Stimulated activated CD8-positive, alpha-beta memory T cell treated with anti-CD3 and anti-CD28 coated beads, Interleukin-12 subunit alpha, Interleukin-12 subunit beta, amount 100 ng/mL, for 4 hours (primary cell): Measurements from ENCODE around the gene MCM7.

Experiments used
- DNase-seq: peaks from one replicate; pipeline ENCODE4 v3.0.0-alpha.2; 2020; ENCODE audit warnings: low read depth

MCM7 gene

DNA sequence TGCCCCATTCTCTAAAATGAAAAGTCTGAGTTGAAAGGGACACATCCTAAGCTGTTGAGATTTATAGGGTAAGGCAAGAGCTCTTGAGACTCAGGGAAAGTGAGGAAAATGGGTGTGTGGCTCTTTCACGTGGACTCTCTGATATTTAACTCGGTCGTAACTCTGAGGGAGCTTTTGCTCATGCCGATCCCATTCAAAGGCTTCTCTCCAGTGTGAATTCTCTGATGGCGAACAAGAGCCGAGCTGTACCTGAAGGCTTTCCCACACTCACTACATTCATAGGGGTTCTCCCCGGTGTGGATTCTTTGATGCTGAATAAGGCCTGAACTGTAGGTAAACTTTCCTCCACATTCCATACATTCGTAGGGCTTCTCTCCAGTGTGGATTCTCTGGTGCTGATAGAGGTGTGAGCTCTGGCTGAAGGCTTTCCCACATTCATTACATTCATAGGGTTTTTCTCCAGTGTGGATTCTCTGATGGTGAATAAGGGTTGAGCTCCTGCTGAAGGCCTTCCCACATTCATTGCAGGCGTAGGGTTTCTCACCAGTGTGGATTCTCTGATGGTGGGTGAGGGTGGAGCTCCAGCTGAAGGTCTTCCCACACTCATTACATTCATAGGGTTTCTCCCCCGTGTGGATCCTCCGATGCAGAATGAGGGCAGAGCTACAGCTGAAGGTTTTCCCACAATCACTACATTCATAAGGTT, 30.0 kb downstream of the MCM7 start:
- no peak for DNase-seq

GRCh38 chr7:100069991-100070390, 31.2 kb downstream of the MCM7 start:
- no peak for DNase-seq

DNA sequence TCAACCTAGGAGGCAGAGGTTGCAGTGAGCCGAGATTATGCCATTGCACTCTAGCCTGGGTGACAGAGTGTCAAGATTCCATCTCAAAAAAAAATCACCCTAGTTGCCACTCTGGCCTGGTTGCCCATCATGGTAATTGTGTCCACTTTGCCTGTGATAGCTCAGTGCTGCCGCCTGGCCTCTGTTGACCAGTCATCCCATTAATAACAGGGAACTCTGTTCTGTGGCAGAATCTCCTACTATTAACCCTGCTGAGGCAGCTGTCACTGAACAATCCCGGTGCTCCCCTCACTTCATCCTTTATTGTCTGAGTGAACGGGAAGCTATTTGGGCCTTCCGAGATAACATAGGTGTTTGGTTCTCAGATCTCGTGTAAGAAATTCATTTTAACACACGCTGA, 34.2 kb downstream of the MCM7 start:
- DNase-seq: no peak

GRCh38 chr7:100065452-100066186, 35.6 kb downstream of the MCM7 start:
- no peak for DNase-seq

GRCh38 chr7:100064162-100064561, 37.0 kb downstream of the MCM7 start:
- no peak for DNase-seq

- no peak for DNase-seq
Observed at GRCh38 chr7:100063376-100063775, 37.8 kb downstream of the MCM7 start.

DNA sequence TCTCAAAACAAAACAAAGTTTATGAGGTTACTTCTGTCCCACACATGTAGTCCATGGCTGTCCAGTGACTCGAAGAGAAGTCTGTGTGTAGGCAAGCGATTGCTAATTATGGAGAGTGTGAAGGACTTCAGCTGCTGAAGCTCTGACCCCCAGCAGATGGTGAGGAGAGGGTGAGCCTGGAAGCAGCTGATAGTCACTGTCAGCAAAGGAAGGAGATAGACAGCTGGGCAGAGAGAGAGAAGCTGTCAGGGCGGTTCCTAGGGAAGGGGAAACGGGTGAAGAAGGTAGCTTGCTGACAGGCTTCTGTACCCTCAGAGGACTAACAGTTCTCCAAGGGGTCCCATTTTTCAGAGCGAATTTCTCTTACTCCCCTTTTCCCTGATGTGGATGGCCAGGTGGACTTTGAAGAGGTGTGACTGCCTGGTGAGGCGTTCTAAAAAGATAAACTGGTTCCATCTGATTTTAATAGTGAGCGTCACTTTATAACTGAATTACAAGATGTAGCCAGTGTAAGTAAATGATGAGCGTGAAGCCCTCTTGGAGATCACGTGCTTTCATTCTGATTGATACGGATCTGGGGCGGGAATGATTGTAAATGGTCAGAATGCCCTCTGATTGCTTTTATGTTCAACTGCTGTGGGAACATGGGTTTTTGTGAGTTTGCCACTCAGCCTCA, 39.5 kb downstream of the MCM7 start:
- no peak for DNase-seq

GRCh38 chr7:100059251-100059739, 41.9 kb downstream of the MCM7 start:
- no peak for DNase-seq

DNA sequence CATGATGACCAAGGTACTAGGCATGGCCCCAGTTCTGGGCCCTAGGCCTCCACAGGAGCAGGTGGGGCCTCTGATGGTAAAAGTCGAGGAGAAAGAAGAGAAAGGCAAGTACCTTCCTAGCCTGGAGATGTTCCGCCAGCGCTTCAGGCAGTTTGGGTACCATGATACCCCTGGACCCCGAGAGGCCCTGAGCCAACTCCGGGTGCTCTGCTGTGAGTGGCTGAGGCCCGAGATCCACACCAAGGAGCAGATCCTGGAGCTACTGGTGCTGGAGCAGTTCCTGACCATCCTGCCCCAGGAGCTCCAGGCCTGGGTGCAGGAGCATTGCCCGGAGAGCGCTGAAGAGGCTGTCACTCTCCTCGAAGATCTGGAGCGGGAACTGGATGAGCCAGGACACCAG, 44.2 kb downstream of the MCM7 start:
- no peak for DNase-seq

- DNase-seq: no peak
Observed at GRCh38 chr7:100053215-100053614, 48.0 kb downstream of the MCM7 start.

DNA sequence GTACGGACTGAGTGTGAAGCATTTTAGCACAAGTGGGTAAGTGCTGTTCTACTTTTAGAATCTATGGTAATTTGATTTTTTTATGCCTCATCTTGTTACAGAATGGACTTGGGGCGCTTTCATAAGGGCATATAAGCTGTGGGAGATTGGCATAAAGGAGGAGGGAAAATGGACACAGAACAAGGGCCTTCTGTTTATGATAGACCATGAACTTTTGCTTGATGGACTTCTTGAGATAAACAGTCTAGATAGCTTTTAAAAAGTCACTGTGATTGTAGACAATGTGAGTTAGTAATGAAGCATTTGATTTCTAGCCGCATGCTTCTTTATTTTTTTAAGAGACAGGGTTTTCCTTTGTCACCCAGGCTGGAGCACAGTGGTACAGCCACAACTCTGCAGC, 49.6 kb downstream of the MCM7 start:
- no peak for DNase-seq

DNA sequence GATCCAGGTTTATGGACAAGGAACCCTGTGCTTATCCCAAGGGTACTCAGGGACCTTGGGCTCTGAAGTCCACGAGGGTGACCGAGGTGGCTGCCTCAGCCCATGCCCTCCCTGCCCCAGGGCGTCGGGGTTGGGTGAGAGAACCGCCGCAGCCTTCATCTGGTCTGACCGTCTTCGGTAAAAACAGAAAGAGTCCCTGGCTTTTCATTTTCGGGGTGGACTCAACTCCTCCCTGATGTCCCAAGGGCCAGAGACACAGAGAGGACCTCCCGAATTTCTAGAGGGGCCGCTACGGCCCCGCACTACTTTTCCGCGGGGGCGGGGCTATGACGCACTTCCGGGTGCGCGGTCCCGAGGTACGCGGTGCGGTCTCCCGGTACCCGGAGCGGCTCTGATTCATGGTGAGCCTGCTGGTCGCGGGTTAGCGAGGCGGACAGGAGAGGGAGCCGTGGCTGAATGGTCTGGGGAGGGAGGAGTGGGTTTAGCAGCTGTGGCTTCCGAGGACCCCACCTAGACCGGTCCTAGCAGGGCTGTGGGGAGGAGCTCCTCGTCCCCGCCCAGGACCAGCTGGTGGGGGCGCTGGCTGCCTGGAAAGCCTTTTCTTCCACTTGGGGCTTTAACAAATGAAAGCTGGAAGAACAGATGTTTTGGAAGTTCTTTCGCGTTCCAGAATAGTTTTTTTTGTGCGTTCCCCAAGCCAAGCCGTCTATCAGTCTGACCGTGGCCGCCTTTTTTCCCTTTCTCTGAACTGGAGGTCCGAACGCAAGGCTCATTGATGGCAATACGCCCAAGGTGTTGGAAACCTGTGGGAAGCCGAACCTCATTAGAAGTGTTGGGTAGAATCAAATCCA, 51.5 kb downstream of the MCM7 start, which contains the start of gene ZSCAN21:
ZSCAN21 (plus strand) TSS at position 334 of the 851 bp plus-strand sequence. CDS start 7,233 bp downstream, outside the sequence.
- peak; percentile 79 for DNase-seq

GRCh38 chr7:100048680-100049079, 52.5 kb downstream of the MCM7 start:
- DNase-seq: no peak

DNA sequence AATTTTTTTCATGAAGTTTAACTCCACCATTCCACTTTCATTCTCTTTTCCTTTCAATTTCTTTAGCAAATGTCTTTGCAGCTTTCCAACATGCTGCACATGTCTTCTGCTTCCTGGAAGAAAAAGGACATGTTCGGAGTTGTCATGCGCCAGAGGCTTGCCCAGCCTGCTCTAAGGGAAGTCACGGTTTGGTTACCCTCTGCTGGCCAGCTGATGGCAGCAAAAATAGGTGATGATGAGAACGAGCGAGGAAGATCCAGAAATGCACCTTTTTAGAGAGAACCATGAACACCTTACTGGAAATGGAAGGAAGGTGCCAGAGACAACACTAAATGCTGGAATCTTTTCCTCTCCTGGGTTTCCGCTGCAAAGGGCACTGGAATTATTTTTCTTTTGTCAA, 56.5 kb downstream of the MCM7 start:
- DNase-seq: no peak
